Measurements from ENCODE around the gene GDA. TPM values are rescaled to one million over a fixed set of nuclear protein-coding genes. Genes with fewer than 3 reads are reported as not detected.

The GDA gene
- total and polyA plus RNA-seq, 7 experiments from 2014 or later = not detected

GRCh38 chr9:72129271-72130156 is 19.7 kb upstream of the GDA start:
- H3K27me3 Mint-ChIP-seq = peaks cover 0 to 24% (median 21%) of the 10 kb centered on the region in 5 donors
- no peaks in the 10 kb centered on the region for H3K4me1 Mint-ChIP-seq
- CTCF ChIA-PET = no interaction called here
- H3K9me3 ChIP-seq (ENCODE audit: control insufficient read depth in 2 of 3, low read length in 3 of 3) = no peaks in the 10 kb centered on the region
- H3K4me3 ChIP-seq (ENCODE audit: low read length) = no peak overlapping the region
- intact Hi-C loops (cut with micrococcal nuclease) = no loop called here
- DNase-seq (no peak), ATAC-seq (no peak)
- no peaks in the 10 kb centered on the region for H3K36me3 Mint-ChIP-seq
- H3K9me3 Mint-ChIP-seq = peaks cover 0 to 4% (median 0%) of the 10 kb centered on the region in 11 donors
- H3K27ac Mint-ChIP-seq = no peak overlapping the region
- POLR2A ChIA-PET = no interaction called here
- no peaks in the 10 kb centered on the region for H3K4me1 ChIP-seq (ENCODE audit: control insufficient read depth in 2 of 2, insufficient read depth in 2 of 2, low read length in 2 of 2)
- no peaks in the 10 kb centered on the region for H3K36me3 ChIP-seq (ENCODE audit: control insufficient read depth in 2 of 3, insufficient read depth in 3 of 3, low read length in 3 of 3)
- H3K27me3 ChIP-seq (ENCODE audit: control insufficient read depth in 2 of 2, insufficient read depth in 2 of 2, low read length in 2 of 2) = no peaks in the 10 kb centered on the region
- H3K27ac ChIP-seq (ENCODE audit: low read depth, low read length) = no peak overlapping the region
- no peak overlapping the region for H3K4me3 Mint-ChIP-seq

- intact Hi-C loops (cut with micrococcal nuclease) = no loop called here
- Histone ChIP-seq H3K9me3 (ENCODE audit: control insufficient read depth in 2 of 3, low read length in 3 of 3) (no peaks in the 10 kb centered on the region), H3K27me3 (ENCODE audit: control insufficient read depth in 2 of 2, insufficient read depth in 2 of 2, low read length in 2 of 2) (no peaks in the 10 kb centered on the region), H3K4me1 (ENCODE audit: control insufficient read depth in 2 of 2, insufficient read depth in 2 of 2, low read length in 2 of 2) (no peaks in the 10 kb centered on the region), H3K4me3 (ENCODE audit: low read length) (no peak overlapping the region), H3K36me3 (ENCODE audit: control insufficient read depth in 2 of 3, insufficient read depth in 3 of 3, low read length in 3 of 3) (no peaks in the 10 kb centered on the region), H3K27ac (ENCODE audit: low read depth, low read length) (no peak overlapping the region)
- Mint-ChIP-seq H3K9me3 (peaks cover 0 to 4% (median 0%) of the 10 kb centered on the region in 11 donors), H3K36me3 (no peaks in the 10 kb centered on the region), H3K4me1 (no peaks in the 10 kb centered on the region), H3K27me3 (peaks cover 0 to 24% (median 21%) of the 10 kb centered on the region in 5 donors), H3K27ac (no peak overlapping the region), H3K4me3 (no peak overlapping the region)
- POLR2A ChIA-PET = no interaction called here
- DNase-seq (no peak), ATAC-seq (no peak)
- CTCF ChIA-PET = no interaction called here
Measured at GRCh38 chr9:72130321-72130720, 18.9 kb upstream of the GDA start.

DNA sequence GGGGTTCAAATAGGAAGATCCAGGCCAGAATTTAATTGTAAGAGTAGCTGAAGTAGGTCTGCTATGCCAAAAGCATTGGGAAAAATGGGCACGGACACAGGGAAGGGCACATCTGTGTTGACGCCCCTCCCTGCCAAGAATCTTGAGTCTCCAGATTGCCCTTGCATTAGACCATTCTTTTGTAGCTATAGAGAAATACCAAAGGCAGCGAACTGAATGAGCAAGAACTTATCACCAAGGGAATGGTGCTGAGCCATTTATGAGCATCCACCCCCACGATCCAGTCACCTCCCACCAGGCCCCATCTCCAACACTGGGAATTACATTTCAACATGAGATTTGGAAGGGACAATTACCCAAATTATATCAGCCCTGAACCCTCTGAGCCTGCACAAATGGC is 18.0 kb upstream of the GDA start:
- peaks cover 0 to 24% (median 20%) of the 10 kb centered on the region in 5 donors for H3K27me3 Mint-ChIP-seq
- H3K9me3 ChIP-seq (ENCODE audit: control insufficient read depth in 2 of 3, low read length in 3 of 3) = no peaks in the 10 kb centered on the region
- no peak overlapping the region for H3K27ac ChIP-seq (ENCODE audit: low read depth, low read length)
- POLR2A ChIA-PET = no interaction called here
- H3K4me1 Mint-ChIP-seq = no peaks in the 10 kb centered on the region
- no peak for DNase-seq
- H3K27ac Mint-ChIP-seq = no peak overlapping the region
- no peak overlapping the region for H3K4me3 ChIP-seq (ENCODE audit: low read length)
- CTCF ChIA-PET = no interaction called here
- intact Hi-C loops (cut with micrococcal nuclease) = no loop called here
- H3K4me3 Mint-ChIP-seq = no peak overlapping the region
- peaks cover 0 to 4% (median 0%) of the 10 kb centered on the region in 11 donors for H3K9me3 Mint-ChIP-seq
- H3K4me1 ChIP-seq (ENCODE audit: control insufficient read depth in 2 of 2, insufficient read depth in 2 of 2, low read length in 2 of 2) = no peaks in the 10 kb centered on the region
- H3K36me3 ChIP-seq (ENCODE audit: control insufficient read depth in 2 of 3, insufficient read depth in 3 of 3, low read length in 3 of 3) = no peaks in the 10 kb centered on the region
- H3K36me3 Mint-ChIP-seq = no peaks in the 10 kb centered on the region
- no peaks in the 10 kb centered on the region for H3K27me3 ChIP-seq (ENCODE audit: control insufficient read depth in 2 of 2, insufficient read depth in 2 of 2, low read length in 2 of 2)
- no peak for ATAC-seq

- Mint-ChIP-seq H3K36me3 (no peaks in the 10 kb centered on the region), H3K27me3 (peaks cover 0 to 19% (median 15%) of the 10 kb centered on the region in 5 donors), H3K27ac (no peak overlapping the region), H3K4me3 (no peak overlapping the region), H3K4me1 (no peaks in the 10 kb centered on the region), H3K9me3 (peaks cover 0 to 4% (median 0%) of the 10 kb centered on the region in 11 donors)
- Histone ChIP-seq H3K36me3 (ENCODE audit: control insufficient read depth in 2 of 3, insufficient read depth in 3 of 3, low read length in 3 of 3) (no peaks in the 10 kb centered on the region), H3K4me1 (ENCODE audit: control insufficient read depth in 2 of 2, insufficient read depth in 2 of 2, low read length in 2 of 2) (no peaks in the 10 kb centered on the region), H3K4me3 (ENCODE audit: low read length) (no peak overlapping the region), H3K27me3 (ENCODE audit: control insufficient read depth in 2 of 2, insufficient read depth in 2 of 2, low read length in 2 of 2) (no peaks in the 10 kb centered on the region), H3K27ac (ENCODE audit: low read depth, low read length) (no peak overlapping the region), H3K9me3 (ENCODE audit: control insufficient read depth in 2 of 3, low read length in 3 of 3) (no peaks in the 10 kb centered on the region)
- POLR2A ChIA-PET = no interaction called here
- ATAC-seq = no peak
- no peak for DNase-seq
- intact Hi-C loops (cut with micrococcal nuclease) = no loop called here
- CTCF ChIA-PET = no interaction called here
Measured at GRCh38 chr9:72132052-72132451, 17.2 kb upstream of the GDA start.

DNA sequence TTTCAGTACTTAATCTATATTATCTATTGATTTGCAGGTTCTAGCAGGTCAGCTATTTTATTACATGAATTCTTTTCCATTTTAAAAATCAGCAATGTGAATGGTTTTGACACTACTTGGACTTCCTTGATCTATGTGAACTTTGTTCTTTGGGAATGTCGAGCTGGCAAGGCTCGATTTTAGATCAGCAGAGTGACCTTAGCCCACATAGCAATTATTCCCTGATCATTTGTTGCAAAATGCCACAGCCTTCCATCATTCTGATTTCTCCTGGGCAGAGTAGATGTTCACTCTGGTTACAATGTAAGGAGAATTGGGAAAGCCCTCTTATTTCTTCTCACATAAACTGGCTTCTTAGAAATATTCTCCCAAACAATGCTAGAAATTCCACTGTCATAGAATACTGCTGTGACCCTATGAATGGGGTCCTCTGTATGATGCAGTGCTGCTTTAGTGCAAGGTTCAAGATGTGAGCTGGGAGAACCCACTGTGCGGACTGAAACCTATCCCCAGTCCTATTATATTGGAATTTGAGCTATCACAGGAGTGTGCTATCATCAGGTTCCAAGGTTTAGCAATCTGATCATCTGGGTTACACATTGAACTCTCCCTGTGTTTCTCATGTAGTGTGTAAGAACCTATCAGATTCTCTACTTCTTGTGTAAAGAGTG is 15.7 kb upstream of the GDA start:
- Mint-ChIP-seq H3K27me3 (peaks cover 0 to 17% (median 13%) of the 10 kb centered on the region in 5 donors), H3K4me3 (no peak overlapping the region), H3K9me3 (peaks cover 0 to 4% (median 0%) of the 10 kb centered on the region in 11 donors), H3K27ac (no peak overlapping the region), H3K4me1 (no peaks in the 10 kb centered on the region), H3K36me3 (no peaks in the 10 kb centered on the region)
- no peak for ATAC-seq
- DNase-seq = no peak
- no peak overlapping the region for H3K27ac ChIP-seq (ENCODE audit: low read depth, low read length)
- H3K36me3 ChIP-seq (ENCODE audit: control insufficient read depth in 2 of 3, insufficient read depth in 3 of 3, low read length in 3 of 3) = no peaks in the 10 kb centered on the region
- ChIA-PET POLR2A (no interaction called here), CTCF (no interaction called here)
- no peaks in the 10 kb centered on the region for H3K9me3 ChIP-seq (ENCODE audit: control insufficient read depth in 2 of 3, low read length in 3 of 3)
- H3K4me1 ChIP-seq (ENCODE audit: control insufficient read depth in 2 of 2, insufficient read depth in 2 of 2, low read length in 2 of 2) = no peaks in the 10 kb centered on the region
- H3K27me3 ChIP-seq (ENCODE audit: control insufficient read depth in 2 of 2, insufficient read depth in 2 of 2, low read length in 2 of 2) = no peaks in the 10 kb centered on the region
- intact Hi-C loops (cut with micrococcal nuclease) = no loop called here
- H3K4me3 ChIP-seq (ENCODE audit: low read length) = no peak overlapping the region

- Mint-ChIP-seq H3K36me3 (no peaks in the 10 kb centered on the region), H3K4me3 (no peak overlapping the region), H3K4me1 (no peaks in the 10 kb centered on the region), H3K27me3 (peaks cover 4 to 12% (median 6%) of the 10 kb centered on the region in 5 donors), H3K27ac (no peak overlapping the region), H3K9me3 (peaks cover 0 to 4% (median 0%) of the 10 kb centered on the region in 11 donors)
- ChIA-PET CTCF (no interaction called here), POLR2A (no interaction called here)
- no peaks in the 10 kb centered on the region for H3K9me3 ChIP-seq (ENCODE audit: control insufficient read depth in 2 of 3, low read length in 3 of 3)
- ATAC-seq = no peak
- H3K36me3 ChIP-seq (ENCODE audit: control insufficient read depth in 2 of 3, insufficient read depth in 3 of 3, low read length in 3 of 3) = no peaks in the 10 kb centered on the region
- no peaks in the 10 kb centered on the region for H3K27me3 ChIP-seq (ENCODE audit: control insufficient read depth in 2 of 2, insufficient read depth in 2 of 2, low read length in 2 of 2)
- H3K4me3 ChIP-seq (ENCODE audit: low read length) = no peak overlapping the region
- intact Hi-C loops (cut with micrococcal nuclease) = no loop called here
- H3K4me1 ChIP-seq (ENCODE audit: control insufficient read depth in 2 of 2, insufficient read depth in 2 of 2, low read length in 2 of 2) = no peaks in the 10 kb centered on the region
- no peak for DNase-seq
- no peak overlapping the region for H3K27ac ChIP-seq (ENCODE audit: low read depth, low read length)
Measured at GRCh38 chr9:72134801-72135200, 14.4 kb upstream of the GDA start.

All from naive thymus-derived CD4-positive, alpha-beta T cell (primary cell).